Measurements from ENCODE around the gene ICE2. TPM values are rescaled to one million over a fixed set of nuclear protein-coding genes. Genes with fewer than 3 reads are reported as not detected.

The ICE2 gene
- total RNA-seq, 2 donors from 2014 or later = 89.4 to 99.7 TPM

DNA sequence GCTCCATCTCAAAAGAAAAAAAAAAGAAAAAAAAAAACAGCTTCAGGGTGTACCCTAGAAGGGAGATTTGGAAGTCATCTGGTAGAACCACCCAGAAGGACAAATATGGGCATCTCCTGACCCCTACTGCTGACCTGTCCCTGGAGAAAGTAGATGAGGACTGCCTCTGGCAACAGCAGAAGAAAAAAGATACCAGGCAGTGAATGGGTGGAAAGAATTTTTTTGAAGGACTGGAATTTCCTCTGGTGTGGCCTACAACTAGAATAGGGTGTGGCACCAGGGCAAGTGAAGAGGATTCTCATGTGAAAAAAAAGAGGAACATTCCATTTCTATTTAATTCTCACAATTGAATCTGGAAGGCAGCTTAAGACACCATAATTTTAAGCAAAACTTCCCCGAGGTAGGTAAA is 84.2 kb downstream of the ICE2 start:
- no peaks in the 10 kb centered on the region for H3K9me3 ChIP-seq (ENCODE audit: control insufficient read depth, low read length)
- H3K36me3 Mint-ChIP-seq (ENCODE audit: low read depth) = peaks cover 20% of the 10 kb centered on the region
- peak overlapping the region; percentile 98 for H3K4me3 ChIP-seq (ENCODE audit: low read length)
- H3K36me3 ChIP-seq (ENCODE audit: control insufficient read depth, insufficient read depth, low read length) = peaks cover 44% of the 10 kb centered on the region
- TF ChIP-seq, protein P1, sequence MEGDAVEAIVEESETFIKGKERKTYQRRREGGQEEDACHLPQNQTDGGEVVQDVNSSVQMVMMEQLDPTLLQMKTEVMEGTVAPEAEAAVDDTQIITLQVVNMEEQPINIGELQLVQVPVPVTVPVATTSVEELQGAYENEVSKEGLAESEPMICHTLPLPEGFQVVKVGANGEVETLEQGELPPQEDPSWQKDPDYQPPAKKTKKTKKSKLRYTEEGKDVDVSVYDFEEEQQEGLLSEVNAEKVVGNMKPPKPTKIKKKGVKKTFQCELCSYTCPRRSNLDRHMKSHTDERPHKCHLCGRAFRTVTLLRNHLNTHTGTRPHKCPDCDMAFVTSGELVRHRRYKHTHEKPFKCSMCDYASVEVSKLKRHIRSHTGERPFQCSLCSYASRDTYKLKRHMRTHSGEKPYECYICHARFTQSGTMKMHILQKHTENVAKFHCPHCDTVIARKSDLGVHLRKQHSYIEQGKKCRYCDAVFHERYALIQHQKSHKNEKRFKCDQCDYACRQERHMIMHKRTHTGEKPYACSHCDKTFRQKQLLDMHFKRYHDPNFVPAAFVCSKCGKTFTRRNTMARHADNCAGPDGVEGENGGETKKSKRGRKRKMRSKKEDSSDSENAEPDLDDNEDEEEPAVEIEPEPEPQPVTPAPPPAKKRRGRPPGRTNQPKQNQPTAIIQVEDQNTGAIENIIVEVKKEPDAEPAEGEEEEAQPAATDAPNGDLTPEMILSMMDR (conservative IDR thresholded peaks at IDR 0.05) = no peak
- no peak overlapping the region for H3K27ac Mint-ChIP-seq
- H3K4me1 ChIP-seq (ENCODE audit: control insufficient read depth, insufficient read depth, low read length) = peaks cover 41% of the 10 kb centered on the region
- no peak overlapping the region for H3K27ac ChIP-seq (ENCODE audit: low read depth, low read length)
- no peak for DNase-seq
- peaks cover 65% of the 10 kb centered on the region for H3K4me1 Mint-ChIP-seq
- H3K27me3 Mint-ChIP-seq (ENCODE audit: insufficient read depth) = peaks cover 25% of the 10 kb centered on the region
- no peak overlapping the region for H3K4me3 Mint-ChIP-seq
- H3K27me3 ChIP-seq (ENCODE audit: control insufficient read depth, insufficient read depth, low read length, poor library complexity, severe bottlenecking) = no peaks in the 10 kb centered on the region
- no peaks in the 10 kb centered on the region for H3K9me3 Mint-ChIP-seq
- H3K9ac ChIP-seq (ENCODE audit: extremely low read depth, low read length, poor library complexity, severe bottlenecking) = no peak overlapping the region
- 91% methylated on average over 1 of the region's 1 CpG; no CpG with 5 or more reads in 1 of the 2 experiments for WGBS, 2 experiments (ENCODE audit: insufficient coverage in 1 of 2, insufficient read length in 1 of 2)

DNA sequence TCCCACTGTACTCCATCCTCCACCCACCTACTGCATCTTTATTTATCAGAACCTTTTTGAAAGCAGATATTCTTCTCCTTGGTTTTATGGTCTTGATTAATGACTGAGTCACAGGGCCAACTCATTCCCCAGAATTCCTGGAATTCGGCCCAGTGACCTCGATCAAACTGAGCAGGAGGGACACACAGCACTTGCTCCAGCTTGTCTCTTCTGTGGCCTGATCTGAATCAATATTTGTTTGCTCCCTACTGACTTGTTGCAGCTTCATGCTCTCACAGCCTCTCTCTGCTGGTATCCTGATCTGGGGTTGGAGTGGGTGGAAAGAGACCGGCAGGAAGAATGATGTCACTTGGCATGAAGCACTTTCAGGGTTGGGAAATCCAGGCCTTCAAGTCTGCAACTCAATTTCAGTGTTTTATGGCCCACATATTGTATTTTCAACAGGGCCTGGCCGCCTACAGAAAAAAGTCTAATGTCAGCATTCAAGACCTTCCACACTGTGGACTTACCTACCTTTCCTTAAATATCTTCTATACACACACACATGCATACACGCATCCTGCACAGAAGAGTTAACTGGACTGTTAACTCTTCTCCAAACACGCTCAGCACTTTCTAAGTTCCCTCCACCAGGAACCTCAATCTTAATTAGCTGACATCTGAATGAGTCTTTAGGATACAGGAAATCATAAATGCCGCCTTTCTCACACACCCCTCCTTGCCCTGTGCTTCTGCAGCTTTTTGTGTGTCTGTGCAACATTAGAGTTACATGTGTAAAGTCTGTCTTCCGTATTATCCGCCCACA is 85.8 kb downstream of the ICE2 start:
- TF ChIP-seq, protein P1 (conservative IDR thresholded peaks at IDR 0.05) = no peak
- peak overlapping the region; percentile 3 for H3K27ac ChIP-seq (ENCODE audit: low read depth, low read length)
- peak overlapping the region; percentile 82 for H3K9ac ChIP-seq (ENCODE audit: extremely low read depth, low read length, poor library complexity, severe bottlenecking)
- peak overlapping the region; percentile 98 for H3K4me3 ChIP-seq (ENCODE audit: low read length)
- Mint-ChIP-seq H3K4me3 (peak overlapping the region; percentile 13), H3K4me1 (peaks cover 65% of the 10 kb centered on the region), H3K27ac (peak overlapping the region; percentile 87), H3K36me3 (ENCODE audit: low read depth) (peaks cover 26% of the 10 kb centered on the region), H3K9me3 (no peaks in the 10 kb centered on the region), H3K27me3 (ENCODE audit: insufficient read depth) (peaks cover 18% of the 10 kb centered on the region)
- H3K4me1 ChIP-seq (ENCODE audit: control insufficient read depth, insufficient read depth, low read length) = peaks cover 48% of the 10 kb centered on the region
- H3K27me3 ChIP-seq (ENCODE audit: control insufficient read depth, insufficient read depth, low read length, poor library complexity, severe bottlenecking) = no peaks in the 10 kb centered on the region
- no peaks in the 10 kb centered on the region for H3K9me3 ChIP-seq (ENCODE audit: control insufficient read depth, low read length)
- DNase-seq = peak; percentile 52
- peaks cover 52% of the 10 kb centered on the region for H3K36me3 ChIP-seq (ENCODE audit: control insufficient read depth, insufficient read depth, low read length)
- WGBS, 2 experiments (ENCODE audit: insufficient coverage in 1 of 2, insufficient read length in 1 of 2) = 87 to 93% methylated on average over 8 to 9 of the region's 9 CpGs

DNA sequence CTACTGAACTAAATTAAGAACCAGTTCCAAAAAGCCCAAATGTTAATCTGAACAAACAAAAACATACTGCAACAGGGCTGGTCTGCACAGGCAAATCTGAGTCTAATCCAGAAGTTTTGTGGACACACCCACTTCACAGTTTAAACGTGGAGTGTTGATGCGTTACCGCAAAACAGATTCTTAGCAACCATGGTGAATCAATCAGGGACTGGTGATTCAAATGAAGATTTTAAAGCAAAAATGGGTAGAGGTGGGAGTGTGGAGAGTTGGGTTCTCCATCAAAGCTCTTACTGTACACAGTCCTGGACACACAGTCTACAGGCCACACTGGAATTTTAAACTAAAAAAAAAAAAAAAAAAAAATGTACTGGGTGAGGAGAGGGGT is 86.3 kb downstream of the ICE2 start:
- Histone ChIP-seq H3K4me3 (ENCODE audit: low read length) (peak overlapping the region; percentile 67), H3K27me3 (ENCODE audit: control insufficient read depth, insufficient read depth, low read length, poor library complexity, severe bottlenecking) (no peaks in the 10 kb centered on the region), H3K4me1 (ENCODE audit: control insufficient read depth, insufficient read depth, low read length) (peaks cover 48% of the 10 kb centered on the region), H3K36me3 (ENCODE audit: control insufficient read depth, insufficient read depth, low read length) (peaks cover 54% of the 10 kb centered on the region), H3K9me3 (ENCODE audit: control insufficient read depth, low read length) (no peaks in the 10 kb centered on the region), H3K27ac (ENCODE audit: low read depth, low read length) (peak overlapping the region; percentile 3), H3K9ac (ENCODE audit: extremely low read depth, low read length, poor library complexity, severe bottlenecking) (peak overlapping the region; percentile 82)
- H3K27me3 Mint-ChIP-seq (ENCODE audit: insufficient read depth) = peaks cover 18% of the 10 kb centered on the region
- no peaks in the 10 kb centered on the region for H3K9me3 Mint-ChIP-seq
- peaks cover 65% of the 10 kb centered on the region for H3K4me1 Mint-ChIP-seq
- 69 to 89% methylated on average over 3 of the region's 3 CpGs for WGBS, 2 experiments (ENCODE audit: insufficient coverage in 1 of 2, insufficient read length in 1 of 2)
- H3K27ac Mint-ChIP-seq = peak overlapping the region; percentile 87
- DNase-seq = peak; percentile 46
- peak overlapping the region; percentile 13 for H3K4me3 Mint-ChIP-seq
- TF ChIP-seq, protein P1 (conservative IDR thresholded peaks at IDR 0.05) = no peak
- peaks cover 27% of the 10 kb centered on the region for H3K36me3 Mint-ChIP-seq (ENCODE audit: low read depth)

Data from endodermal cell (in vitro differentiated cells).